GM19240 (cell line): ENCODE results near the gene EP400.

ENCODE experiments used
- DNase-seq: peaks from one replicate; pipeline ENCODE4 v3.0.0; 2011; ENCODE audit warnings: low spot score; ENCODE audit not compliant: insufficient read length

EP400 gene

GRCh38 chr12:131987552-131987951 lies 37.8 kb downstream of the EP400 start:
- no peak for DNase-seq

- DNase-seq, result no peak
These were observed 38.5 kb downstream of the EP400 start for GRCh38 chr12:131988054-131988796.

GRCh38 chr12:131989021-131989420 lies 39.3 kb downstream of the EP400 start:
- no peak for DNase-seq

GRCh38 chr12:131990066-131990979 lies 40.6 kb downstream of the EP400 start:
- DNase-seq, result no peak

GRCh38 chr12:131990980-131991305 lies 41.2 kb downstream of the EP400 start:
- no peak for DNase-seq

GRCh38 chr12:131991816-131992430 lies 42.2 kb downstream of the EP400 start:
- no peak for DNase-seq

GRCh38 chr12:131994589-131994988 lies 44.8 kb downstream of the EP400 start:
- DNase-seq, result peak; percentile 8

- DNase-seq, result no peak
These were observed 50.6 kb downstream of the EP400 start for GRCh38 chr12:132000286-132000872.

GRCh38 chr12:132003846-132004245 lies 54.1 kb downstream of the EP400 start:
- no peak for DNase-seq

- no peak for DNase-seq
These were observed 55.2 kb downstream of the EP400 start for GRCh38 chr12:132004946-132005345.

- no peak for DNase-seq
These were observed 56.4 kb downstream of the EP400 start for GRCh38 chr12:132006056-132006680.

- no peak for DNase-seq
These were observed 57.3 kb downstream of the EP400 start for GRCh38 chr12:132007041-132007440.

GRCh38 chr12:132009336-132009859 lies 59.7 kb downstream of the EP400 start:
- DNase-seq, result no peak

- no peak for DNase-seq
These were observed 63.3 kb downstream of the EP400 start for GRCh38 chr12:132012919-132013568.

GRCh38 chr12:132014092-132014914 lies 64.6 kb downstream of the EP400 start:
- no peak for DNase-seq

GRCh38 chr12:132014915-132015280 lies 65.2 kb downstream of the EP400 start:
- no peak for DNase-seq

GRCh38 chr12:132015686-132016430 lies 66.1 kb downstream of the EP400 start:
- DNase-seq, result no peak

GRCh38 chr12:132018193-132018916 lies 68.6 kb downstream of the EP400 start:
- no peak for DNase-seq
